ENCODE results near the gene TFPI.

Gene TFPI

GRCh38 chr2:187486241-187486640, 68.0 kb downstream of the TFPI start:
- DNase-seq (ENCODE audit: insufficient read length, low spot score) = no peak
- FAIRE-seq = no peak
- no peak for TF ChIP-seq POLR2A (IDR thresholded peaks at IDR 0.05; ENCODE audit: low read depth, low read length)

- TF ChIP-seq POLR2A (IDR thresholded peaks at IDR 0.05; ENCODE audit: low read depth, low read length) = no peak
- DNase-seq (ENCODE audit: insufficient read length, low spot score) = no peak
- FAIRE-seq = no peak
Measured at GRCh38 chr2:187485523-187485922, 68.7 kb downstream of the TFPI start.

GRCh38 chr2:187483537-187483936, 70.7 kb downstream of the TFPI start:
- FAIRE-seq = no peak
- no peak for TF ChIP-seq POLR2A (IDR thresholded peaks at IDR 0.05; ENCODE audit: low read depth, low read length)
- DNase-seq (ENCODE audit: insufficient read length, low spot score) = no peak

- no peak for TF ChIP-seq POLR2A (IDR thresholded peaks at IDR 0.05; ENCODE audit: low read depth, low read length)
- DNase-seq (ENCODE audit: insufficient read length, low spot score) (no peak), FAIRE-seq (no peak)
Measured at GRCh38 chr2:187482796-187483195, 71.4 kb downstream of the TFPI start.

- DNase-seq (ENCODE audit: insufficient read length, low spot score) (no peak), FAIRE-seq (no peak)
- no peak for TF ChIP-seq POLR2A (IDR thresholded peaks at IDR 0.05; ENCODE audit: low read depth, low read length)
Measured at GRCh38 chr2:187481543-187481942, 72.7 kb downstream of the TFPI start.

- DNase-seq (ENCODE audit: insufficient read length, low spot score) (no peak), FAIRE-seq (no peak)
- TF ChIP-seq POLR2A (IDR thresholded peaks at IDR 0.05; ENCODE audit: low read depth, low read length) = no peak
Measured at GRCh38 chr2:187478719-187479118, 75.5 kb downstream of the TFPI start.

GRCh38 chr2:187477051-187477450, 77.2 kb downstream of the TFPI start:
- TF ChIP-seq POLR2A (IDR thresholded peaks at IDR 0.05; ENCODE audit: low read depth, low read length) = no peak
- DNase-seq (ENCODE audit: insufficient read length, low spot score) (no peak), FAIRE-seq (no peak)

GRCh38 chr2:187475499-187476248, 78.6 kb downstream of the TFPI start:
- FAIRE-seq (no peak), DNase-seq (ENCODE audit: insufficient read length, low spot score) (no peak)
- no peak for TF ChIP-seq POLR2A (IDR thresholded peaks at IDR 0.05; ENCODE audit: low read depth, low read length)

GRCh38 chr2:187470698-187471097, 83.5 kb downstream of the TFPI start:
- no peak for FAIRE-seq
- TF ChIP-seq POLR2A (IDR thresholded peaks at IDR 0.05; ENCODE audit: low read depth, low read length) = no peak
- DNase-seq (ENCODE audit: insufficient read length, low spot score) = no peak

- DNase-seq (ENCODE audit: insufficient read length, low spot score) (no peak), FAIRE-seq (no peak)
- no peak for TF ChIP-seq POLR2A (IDR thresholded peaks at IDR 0.05; ENCODE audit: low read depth, low read length)
Measured at GRCh38 chr2:187469538-187469937, 84.7 kb downstream of the TFPI start.

GRCh38 chr2:187468262-187468661, 86.0 kb downstream of the TFPI start:
- TF ChIP-seq POLR2A (IDR thresholded peaks at IDR 0.05; ENCODE audit: low read depth, low read length) = no peak
- no peak for DNase-seq (ENCODE audit: insufficient read length, low spot score)
- FAIRE-seq = no peak

GRCh38 chr2:187466129-187466792, 88.0 kb downstream of the TFPI start:
- no peak for TF ChIP-seq POLR2A (IDR thresholded peaks at IDR 0.05; ENCODE audit: low read depth, low read length)
- no peak for FAIRE-seq
- DNase-seq (ENCODE audit: insufficient read length, low spot score) = no peak

- DNase-seq (ENCODE audit: insufficient read length, low spot score) (no peak), FAIRE-seq (no peak)
- no peak for TF ChIP-seq POLR2A (IDR thresholded peaks at IDR 0.05; ENCODE audit: low read depth, low read length)
Measured at GRCh38 chr2:187462839-187463238, 91.4 kb downstream of the TFPI start.

GRCh38 chr2:187461294-187462261, 92.7 kb downstream of the TFPI start:
- DNase-seq (ENCODE audit: insufficient read length, low spot score) = no peak
- FAIRE-seq = no peak

More at GRCh38 chr2:187461294-187462261, 92.7 kb downstream of the TFPI start:
- no peak for TF ChIP-seq POLR2A (IDR thresholded peaks at IDR 0.05; ENCODE audit: low read depth, low read length)
